IPS-NIHi7 (cell line): ENCODE results near the gene BRDT.
"Not testable (repeated sequence)": the region's sequence is repeated elsewhere in the genome, so short reads cannot be mapped to it uniquely, and the experiment has no call there.

Source experiments
- DNase-seq: peaks from one replicate; pipeline ENCODE4 v3.0.0; 2012; ENCODE audit warnings: mixed read lengths; ENCODE audit errors: extremely low spot score

BRDT gene

GRCh38 chr1:91981996-91982609 is 32.9 kb downstream of the BRDT start:
- no peak for DNase-seq

GRCh38 chr1:91993256-91993655 is 44.1 kb downstream of the BRDT start:
- DNase-seq: no peak

GRCh38 chr1:91997607-91998195 is 48.5 kb downstream of the BRDT start:
- DNase-seq: peak; percentile 23

GRCh38 chr1:92004129-92004528 is 54.9 kb downstream of the BRDT start:
- no peak for DNase-seq

GRCh38 chr1:92013923-92014322 is 64.7 kb downstream of the BRDT start:
- DNase-seq: no peak

- DNase-seq: no peak
These were observed 67.6 kb downstream of the BRDT start for GRCh38 chr1:92016720-92017316.

GRCh38 chr1:92017656-92018055 is 68.5 kb downstream of the BRDT start:
- no peak for DNase-seq

- DNase-seq: not testable (repeated sequence)
These were observed 76.8 kb downstream of the BRDT start for GRCh38 chr1:92026042-92026441.

GRCh38 chr1:92026806-92027205 is 77.6 kb downstream of the BRDT start:
- DNase-seq: no peak

- DNase-seq: peak; percentile 15
These were observed 80.2 kb downstream of the BRDT start for GRCh38 chr1:92029241-92029922.

GRCh38 chr1:92030656-92031107 is 81.5 kb downstream of the BRDT start:
- peak; percentile 17 for DNase-seq

- no peak for DNase-seq
These were observed 82.3 kb downstream of the BRDT start for GRCh38 chr1:92031281-92032110.

GRCh38 chr1:92037400-92037799 is 88.2 kb downstream of the BRDT start:
- DNase-seq: peak; percentile 16

GRCh38 chr1:92038695-92039346 is 89.6 kb downstream of the BRDT start:
- no peak for DNase-seq

- DNase-seq: no peak
These were observed 91.8 kb downstream of the BRDT start for GRCh38 chr1:92040971-92041370.

- no peak for DNase-seq
These were observed 94.4 kb downstream of the BRDT start for GRCh38 chr1:92043621-92044020.

GRCh38 chr1:92045766-92046495 is 96.7 kb downstream of the BRDT start:
- DNase-seq: no peak

GRCh38 chr1:92051948-92052347 is 102.7 kb downstream of the BRDT start:
- no peak for DNase-seq
